GM12878 (cell line): ENCODE measurements around the gene SLC38A3. TPM values are rescaled to one million over a fixed set of nuclear protein-coding genes. Genes with fewer than 3 reads are reported as not detected.

Experiments
- BCL3 ChIP-seq: IDR thresholded peaks from 2 replicates; pipeline ENCODE4 v1.6.1; 2011; ENCODE audit warnings: borderline replicate concordance, low read depth, mild to moderate bottlenecking, moderate library complexity, low read length; ENCODE audit not compliant: insufficient read depth, poor library complexity, severe bottlenecking
- ELK1 ChIP-seq: IDR thresholded peaks from 2 replicates; pipeline ENCODE4 v1.6.1; 2012; ENCODE audit warnings: low read depth, low read length, improper control_type of control experiment
- GABPA ChIP-seq: IDR thresholded peaks from 2 replicates; pipeline ENCODE4 v1.6.1; 2014; ENCODE audit warnings: antibody characterized with exemption, low read depth, mild to moderate bottlenecking, inconsistent platforms
- HDAC2 ChIP-seq: fragments of 200-600 bp; sonication (generic); IDR thresholded peaks from 2 replicates; pipeline ENCODE4 v1.6.1; 2017
- LARP7 ChIP-seq: fragments of 450-650 bp; IDR thresholded peaks from 2 replicates; pipeline ENCODE4 v1.6.1; 2017; ENCODE audit warnings: mild to moderate bottlenecking
- MAX ChIP-seq: IDR thresholded peaks from 2 replicates; pipeline ENCODE4 v1.6.1; 2012; ENCODE audit warnings: low read depth, low read length, improper control_type of control experiment
- NBN ChIP-seq: fragments of 450-650 bp; IDR thresholded peaks from 2 replicates; pipeline ENCODE4 v1.6.1; 2016
- PKNOX1 ChIP-seq: fragments of 450-650 bp; IDR thresholded peaks from 2 replicates; pipeline ENCODE4 v1.6.1; 2016; ENCODE audit warnings: mild to moderate bottlenecking
- PML ChIP-seq: IDR thresholded peaks from 2 replicates; pipeline ENCODE4 v1.6.1; 2012; ENCODE audit warnings: low read length, inconsistent platforms
- RUNX3 ChIP-seq: IDR thresholded peaks from 2 replicates; pipeline ENCODE4 v1.6.1; 2012; ENCODE audit warnings: low read length, inconsistent platforms
- SMARCA5 ChIP-seq: fragments of 450-650 bp; IDR thresholded peaks from 2 replicates; pipeline ENCODE4 v1.6.1; 2017; ENCODE audit warnings: mild to moderate bottlenecking
- TAF1 ChIP-seq: IDR thresholded peaks from 2 replicates; pipeline ENCODE4 v1.6.1; 2011; ENCODE audit warnings: mild to moderate bottlenecking, low read depth, low read length, borderline replicate concordance
- YY1 ChIP-seq: IDR thresholded peaks from 2 replicates; pipeline ENCODE4 v1.6.1; 2011; ENCODE audit warnings: low read depth, mild to moderate bottlenecking, low read length
- ZNF622 ChIP-seq: fragments of 450-650 bp; IDR thresholded peaks from 2 replicates; pipeline ENCODE4 v1.6.1; 2017; ENCODE audit warnings: mild to moderate bottlenecking, inconsistent platforms
- ZNF687 ChIP-seq: fragments of 450-650 bp; IDR thresholded peaks from 2 replicates; pipeline ENCODE4 v1.6.1; 2017; ENCODE audit warnings: mild to moderate bottlenecking, moderate library complexity
- polyA plus RNA-seq, 11 experiments: library from polyadenylated mRNA; depleted of rRNA in 4 of 11; unstranded in 6 of 11; stranded (reverse) in 5 of 11; fragments of >200 nt; fragmentation: Nextera tagmentation in 4 of 11; fragmentation: Illumina TruSeq in 1 of 11; extraction: Ambion mirVana in 4 of 11; extraction: Trizol in 1 of 11; gene quantifications; 1 replicate in 1 of 11; 2 replicates in 10 of 11; pipeline versions ENCODE4 v1.2.1 to v1.2.3, GENCODE V29; 2011 to 2016; ENCODE audit warnings: inconsistent platforms in 2 of 11, missing spikeins in 2 of 11, low read depth in 1 of 11
- total RNA-seq, 4 experiments: library from RNA; depleted of rRNA in 3 of 4; stranded (reverse); fragments of >200 nt in 3 of 4; fragmentation: Illumina TruSeq in 1 of 4; extraction: Trizol in 1 of 4; gene quantifications; 2 replicates each; pipeline versions ENCODE4 v1.2.1 to v1.2.3, GENCODE V29; 2013 to 2021
- TF ChIP-seq, protein P1 (sequence below): fragments of 450-650 bp; IDR thresholded peaks from 2 replicates; pipeline ENCODE4 v1.6.1; 2018; ENCODE audit warnings: borderline replicate concordance, mild to moderate bottlenecking; ENCODE audit not compliant: partially characterized antibody
- TF ChIP-seq, protein P2 (sequence below): fragments of 450-650 bp; IDR thresholded peaks from 2 replicates; pipeline ENCODE4 v1.6.1; 2017; ENCODE audit warnings: borderline replicate concordance

Gene SLC38A3
- total and polyA plus RNA-seq, 10 of the 15 experiments (the other 5 are each of a cell fraction or from before 2014, with no cell fraction given), result 0.14 TPM; not detected in 9

GRCh38 chr3:50237754-50238548 lies 32.9 kb downstream of the SLC38A3 start (continued):
- TF ChIP-seq GABPA, result peak; percentile 72; the same call in 1 of the 2 replicates
- TF ChIP-seq BCL3, result peak; percentile 47
- no peak for TF ChIP-seq PML
- TF ChIP-seq NBN, result 0 out of 2 replicates have a peak, but pooled peaks have one; percentile 59
- TF ChIP-seq LARP7, result no peak
- TF ChIP-seq MAX, result peak; percentile 28; the same call in 1 of the 2 replicates
- TF ChIP-seq, protein P1, sequence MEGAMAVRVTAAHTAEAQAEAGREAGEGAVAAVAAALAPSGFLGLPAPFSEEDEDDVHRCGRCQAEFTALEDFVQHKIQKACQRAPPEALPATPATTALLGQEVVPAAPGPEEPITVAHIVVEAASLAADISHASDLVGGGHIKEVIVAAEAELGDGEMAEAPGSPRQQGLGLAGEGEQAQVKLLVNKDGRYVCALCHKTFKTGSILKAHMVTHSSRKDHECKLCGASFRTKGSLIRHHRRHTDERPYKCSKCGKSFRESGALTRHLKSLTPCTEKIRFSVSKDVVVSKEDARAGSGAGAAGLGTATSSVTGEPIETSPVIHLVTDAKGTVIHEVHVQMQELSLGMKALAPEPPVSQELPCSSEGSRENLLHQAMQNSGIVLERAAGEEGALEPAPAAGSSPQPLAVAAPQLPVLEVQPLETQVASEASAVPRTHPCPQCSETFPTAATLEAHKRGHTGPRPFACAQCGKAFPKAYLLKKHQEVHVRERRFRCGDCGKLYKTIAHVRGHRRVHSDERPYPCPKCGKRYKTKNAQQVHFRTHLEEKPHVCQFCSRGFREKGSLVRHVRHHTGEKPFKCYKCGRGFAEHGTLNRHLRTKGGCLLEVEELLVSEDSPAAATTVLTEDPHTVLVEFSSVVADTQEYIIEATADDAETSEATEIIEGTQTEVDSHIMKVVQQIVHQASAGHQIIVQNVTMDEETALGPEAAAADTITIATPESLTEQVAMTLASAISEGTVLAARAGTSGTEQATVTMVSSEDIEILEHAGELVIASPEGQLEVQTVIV, result peak; percentile 51
- TF ChIP-seq ELK1, result peak; percentile 87
- TF ChIP-seq HDAC2, result no peak
- TF ChIP-seq RUNX3, result 0 out of 2 replicates have a peak, but pooled peaks have one; percentile 31
- 0 out of 2 replicates have a peak, but pooled peaks have one; percentile 25 for TF ChIP-seq ZNF687
- TF ChIP-seq PKNOX1, result peak; percentile 41
- TF ChIP-seq TAF1, result peak; percentile 73; the same call in 1 of the 2 replicates
- peak; percentile 95 for TF ChIP-seq YY1
- peak; percentile 20; the same call in 1 of the 2 replicates for TF ChIP-seq SMARCA5
- TF ChIP-seq ZNF622, result no peak
- TF ChIP-seq, protein P2, sequence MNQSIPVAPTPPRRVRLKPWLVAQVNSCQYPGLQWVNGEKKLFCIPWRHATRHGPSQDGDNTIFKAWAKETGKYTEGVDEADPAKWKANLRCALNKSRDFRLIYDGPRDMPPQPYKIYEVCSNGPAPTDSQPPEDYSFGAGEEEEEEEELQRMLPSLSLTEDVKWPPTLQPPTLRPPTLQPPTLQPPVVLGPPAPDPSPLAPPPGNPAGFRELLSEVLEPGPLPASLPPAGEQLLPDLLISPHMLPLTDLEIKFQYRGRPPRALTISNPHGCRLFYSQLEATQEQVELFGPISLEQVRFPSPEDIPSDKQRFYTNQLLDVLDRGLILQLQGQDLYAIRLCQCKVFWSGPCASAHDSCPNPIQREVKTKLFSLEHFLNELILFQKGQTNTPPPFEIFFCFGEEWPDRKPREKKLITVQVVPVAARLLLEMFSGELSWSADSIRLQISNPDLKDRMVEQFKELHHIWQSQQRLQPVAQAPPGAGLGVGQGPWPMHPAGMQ, result no peak
